Lower leg skin (tissue), 3 donors: Measurements from ENCODE around the gene TMEM131L.

Source experiments
- CTCF ChIP-seq, 3 donors: fragments of 450-650 bp; IDR thresholded peaks; one replicate each; pipeline ENCODE4 v1.5.1; 2016; ENCODE audit warnings: antibody characterized with exemption in 3 of 3, mild to moderate bottlenecking in 3 of 3, moderate library complexity in 2 of 3
- POLR2A ChIP-seq, 2 donors: fragments of 450-650 bp; IDR thresholded peaks; one replicate each; pipeline ENCODE4 v1.6.1; 2016 to 2017; ENCODE audit warnings: antibody characterized with exemption in 2 of 2, mild to moderate bottlenecking in 1 of 2, moderate library complexity in 1 of 2

- TF ChIP-seq POLR2A (IDR thresholded peaks at IDR 0.05): no peak
- no peak for TF ChIP-seq CTCF (IDR thresholded peaks at IDR 0.05)
Observed at GRCh38 chr4:153537493-153537960, 71.4 kb downstream of the TMEM131L start.
